GM18498 (cell line): ENCODE measurements around the gene NME7.
"Not testable (repeated sequence)": the region's sequence is repeated elsewhere in the genome, so short reads cannot be mapped to it uniquely, and the experiment has no call there.

ENCODE experiments used
- ATAC-seq: cut with Tn5 transposase; IDR thresholded peaks from one replicate; pipeline ENCODE4 v1.9.1; 2021; ENCODE audit warnings: mild to moderate bottlenecking, moderate library complexity; ENCODE audit not compliant: unreplicated experiment

Gene NME7

GRCh38 chr1:169130683-169131082, 236.9 kb downstream of the NME7 start:
- ATAC-seq = no peak

- no peak for ATAC-seq
These were observed 238.3 kb downstream of the NME7 start for GRCh38 chr1:169129109-169129784.

GRCh38 chr1:169128562-169128961, 239.0 kb downstream of the NME7 start:
- ATAC-seq = no peak

- no peak for ATAC-seq
These were observed 240.3 kb downstream of the NME7 start for GRCh38 chr1:169127305-169127704.

- no peak for ATAC-seq
These were observed 241.3 kb downstream of the NME7 start for GRCh38 chr1:169126335-169126734.

GRCh38 chr1:169125597-169125996, 242.0 kb downstream of the NME7 start:
- not testable (repeated sequence) for ATAC-seq

GRCh38 chr1:169124459-169124858, 243.1 kb downstream of the NME7 start:
- no peak for ATAC-seq

GRCh38 chr1:169122976-169123375, 244.6 kb downstream of the NME7 start:
- peak; percentile 50 for ATAC-seq

GRCh38 chr1:169121146-169121923, 246.3 kb downstream of the NME7 start:
- ATAC-seq = no peak

- ATAC-seq = no peak
These were observed 247.5 kb downstream of the NME7 start for GRCh38 chr1:169120066-169120465.

- ATAC-seq = no peak
These were observed 248.2 kb downstream of the NME7 start for GRCh38 chr1:169119405-169119804.

- no peak for ATAC-seq
These were observed 249.4 kb downstream of the NME7 start for GRCh38 chr1:169118227-169118626.

- ATAC-seq = no peak
These were observed 250.0 kb downstream of the NME7 start for GRCh38 chr1:169117599-169117998.

- no peak for ATAC-seq
These were observed 250.6 kb downstream of the NME7 start for GRCh38 chr1:169117014-169117413.

GRCh38 chr1:169115891-169116585, 251.6 kb downstream of the NME7 start:
- ATAC-seq = peak; percentile 64

GRCh38 chr1:169113613-169114119, 253.9 kb downstream of the NME7 start:
- ATAC-seq = no peak

GRCh38 chr1:169112241-169112640, 255.4 kb downstream of the NME7 start:
- no peak for ATAC-seq

GRCh38 chr1:169111472-169111871, 256.1 kb downstream of the NME7 start:
- ATAC-seq = no peak

GRCh38 chr1:169110689-169111447, 256.7 kb downstream of the NME7 start:
- ATAC-seq = no peak

- ATAC-seq = no peak
These were observed 257.4 kb downstream of the NME7 start for GRCh38 chr1:169110236-169110635.
